Body of pancreas (tissue), 4 donors: ENCODE results near the gene SLC22A2.

ENCODE experiments used
- CTCF ChIP-seq, 7 experiments: fragments of 450-650 bp in 4 of 7; fragments of 200-600 bp in 3 of 7; sonication (generic) in 3 of 7; IDR thresholded peaks; one replicate each; pipeline ENCODE4 v1.5.1; 2016 to 2019; ENCODE audit warnings: antibody characterized with exemption in 7 of 7
- POLR2A ChIP-seq, 3 donors: fragments of 450-650 bp; IDR thresholded peaks; one replicate each; pipeline ENCODE4 v1.6.1; 2016; ENCODE audit warnings: antibody characterized with exemption in 3 of 3, mild to moderate bottlenecking in 2 of 3

GRCh38 chr6:160247457-160247883 lies 11.2 kb downstream of the SLC22A2 start:
- TF ChIP-seq CTCF (IDR thresholded peaks at IDR 0.05): no peak
- TF ChIP-seq POLR2A (IDR thresholded peaks at IDR 0.05): no peak
